GM12865 (cell line): ENCODE data around the gene RPL13.

Experiments
- DNase-seq: peaks from one replicate; pipeline ENCODE4 v3.0.0; 2010; ENCODE audit warnings: low read depth
- H3K4me3 ChIP-seq: 2 replicates; pipeline ENCODE4 v1.5.1; 2011; ENCODE audit warnings: mild to moderate bottlenecking, low read depth, low read length, control low read depth
- TF ChIP-seq, protein P1 (sequence below): IDR thresholded peaks from 2 replicates; pipeline ENCODE4 v1.5.1; 2011; ENCODE audit warnings: low read length, control low read depth, low read depth, inconsistent platforms; ENCODE audit not compliant: insufficient read depth; ENCODE audit errors: missing control alignments

The RPL13 gene

DNA sequence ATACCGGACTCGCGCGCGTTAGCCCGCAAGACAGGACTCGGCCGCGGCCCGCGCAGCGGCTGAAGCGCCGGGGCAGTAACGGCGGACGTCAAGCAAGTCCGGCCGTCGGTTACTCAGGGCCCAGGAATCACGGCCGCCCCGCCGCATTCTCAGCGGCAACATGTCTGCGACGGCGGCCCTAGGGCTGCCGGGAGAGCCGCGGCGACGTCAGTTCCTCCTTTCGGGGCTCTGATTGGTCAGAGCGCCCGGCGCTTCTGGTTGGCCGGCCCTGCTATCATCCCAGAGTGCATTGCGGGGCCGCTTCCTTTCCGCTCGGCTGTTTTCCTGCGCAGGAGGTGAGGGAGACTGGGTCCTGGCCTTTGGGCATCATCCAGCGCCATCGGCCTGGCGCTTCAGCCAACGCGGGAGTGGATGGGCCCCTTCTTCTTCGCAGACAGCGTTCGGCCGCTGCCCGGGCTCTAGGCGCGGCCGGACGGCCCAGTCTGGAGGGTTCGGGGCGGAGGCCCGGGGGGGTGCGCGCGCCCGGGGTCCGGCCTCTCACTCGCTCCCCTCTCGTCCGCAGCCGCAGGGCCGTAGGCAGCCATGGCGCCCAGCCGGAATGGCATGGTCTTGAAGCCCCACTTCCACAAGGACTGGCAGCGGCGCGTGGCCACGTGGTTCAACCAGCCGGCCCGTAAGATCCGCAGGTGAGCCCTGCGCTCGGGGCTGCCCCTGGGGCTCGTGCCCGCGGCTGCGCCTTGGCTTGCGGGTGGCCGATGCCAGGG, at the start of gene RPL13:
Gene RPL13 (plus strand): TSS at position 305 of the 764 bp plus-strand sequence. CDS start 278 bp downstream, at position 583.
- peak within 1 kb of the TSS; percentile 94 for H3K4me3 ChIP-seq
- DNase-seq = peak; percentile 97
- TF ChIP-seq, protein P1, sequence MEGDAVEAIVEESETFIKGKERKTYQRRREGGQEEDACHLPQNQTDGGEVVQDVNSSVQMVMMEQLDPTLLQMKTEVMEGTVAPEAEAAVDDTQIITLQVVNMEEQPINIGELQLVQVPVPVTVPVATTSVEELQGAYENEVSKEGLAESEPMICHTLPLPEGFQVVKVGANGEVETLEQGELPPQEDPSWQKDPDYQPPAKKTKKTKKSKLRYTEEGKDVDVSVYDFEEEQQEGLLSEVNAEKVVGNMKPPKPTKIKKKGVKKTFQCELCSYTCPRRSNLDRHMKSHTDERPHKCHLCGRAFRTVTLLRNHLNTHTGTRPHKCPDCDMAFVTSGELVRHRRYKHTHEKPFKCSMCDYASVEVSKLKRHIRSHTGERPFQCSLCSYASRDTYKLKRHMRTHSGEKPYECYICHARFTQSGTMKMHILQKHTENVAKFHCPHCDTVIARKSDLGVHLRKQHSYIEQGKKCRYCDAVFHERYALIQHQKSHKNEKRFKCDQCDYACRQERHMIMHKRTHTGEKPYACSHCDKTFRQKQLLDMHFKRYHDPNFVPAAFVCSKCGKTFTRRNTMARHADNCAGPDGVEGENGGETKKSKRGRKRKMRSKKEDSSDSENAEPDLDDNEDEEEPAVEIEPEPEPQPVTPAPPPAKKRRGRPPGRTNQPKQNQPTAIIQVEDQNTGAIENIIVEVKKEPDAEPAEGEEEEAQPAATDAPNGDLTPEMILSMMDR = no peak

DNA sequence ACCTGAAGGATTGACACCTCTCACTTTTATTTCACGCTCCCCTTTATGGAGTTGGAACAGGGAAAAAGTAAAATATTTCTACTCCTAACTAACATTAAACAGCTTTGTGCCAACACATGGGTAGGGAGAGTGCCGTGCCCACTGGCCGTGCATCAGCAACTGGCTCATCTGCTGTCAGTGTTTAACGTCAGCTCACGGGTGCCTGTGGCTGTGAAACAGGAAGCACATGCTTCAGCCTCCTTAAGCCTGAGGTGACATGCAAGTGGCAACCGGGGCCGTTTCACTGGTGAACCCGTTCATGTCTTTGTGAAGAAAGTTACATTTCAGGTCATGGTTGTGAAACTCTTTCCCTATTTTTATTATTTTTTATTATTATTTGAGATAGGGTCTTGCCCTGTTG, 49.1 kb upstream of the RPL13 start:
- H3K4me3 ChIP-seq = no peak overlapping the region
- DNase-seq = no peak
- TF ChIP-seq, protein P1 = no peak

DNA sequence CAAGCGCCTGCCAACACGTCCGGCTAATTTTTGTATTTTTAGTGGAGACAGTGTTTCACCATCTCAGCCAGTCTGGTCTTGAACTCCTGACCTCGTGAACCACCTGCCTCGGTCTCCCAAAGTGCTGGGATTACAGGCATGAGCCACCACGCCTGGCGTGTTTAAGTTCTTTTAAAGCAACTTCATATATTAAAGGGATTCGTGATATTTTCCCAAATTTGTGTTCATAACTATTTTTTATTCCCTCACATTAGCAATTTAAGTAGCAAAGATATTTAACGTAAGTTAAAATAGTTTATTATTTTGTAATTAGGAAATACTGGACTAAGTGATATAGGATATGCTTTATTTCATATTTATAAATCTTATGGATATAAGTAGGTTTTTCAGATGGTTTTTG, 48.0 kb upstream of the RPL13 start:
- H3K4me3 ChIP-seq = no peak overlapping the region
- DNase-seq = no peak
- TF ChIP-seq, protein P1 = no peak

DNA sequence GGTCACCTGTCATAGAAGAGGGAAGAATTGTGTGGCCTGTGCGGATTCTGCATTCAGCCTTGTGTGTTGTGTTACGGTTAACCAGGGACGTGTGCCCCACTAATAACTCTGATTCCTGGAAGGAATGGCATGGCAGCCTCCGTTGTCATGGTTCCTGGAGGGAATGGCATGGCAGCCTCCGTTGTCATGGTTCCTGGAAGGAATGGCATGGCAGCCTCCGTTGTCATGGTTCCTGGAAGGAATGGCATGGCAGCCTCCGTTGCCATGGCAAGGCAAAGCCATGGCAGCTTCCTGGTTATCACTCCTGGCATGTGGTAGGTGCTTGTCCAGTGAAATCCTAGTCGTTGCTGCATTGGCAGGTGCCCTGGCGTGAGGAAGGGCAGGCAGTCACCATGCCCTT, 43.4 kb upstream of the RPL13 start:
- TF ChIP-seq, protein P1 = no peak
- DNase-seq = no peak
- H3K4me3 ChIP-seq = no peak overlapping the region

DNA sequence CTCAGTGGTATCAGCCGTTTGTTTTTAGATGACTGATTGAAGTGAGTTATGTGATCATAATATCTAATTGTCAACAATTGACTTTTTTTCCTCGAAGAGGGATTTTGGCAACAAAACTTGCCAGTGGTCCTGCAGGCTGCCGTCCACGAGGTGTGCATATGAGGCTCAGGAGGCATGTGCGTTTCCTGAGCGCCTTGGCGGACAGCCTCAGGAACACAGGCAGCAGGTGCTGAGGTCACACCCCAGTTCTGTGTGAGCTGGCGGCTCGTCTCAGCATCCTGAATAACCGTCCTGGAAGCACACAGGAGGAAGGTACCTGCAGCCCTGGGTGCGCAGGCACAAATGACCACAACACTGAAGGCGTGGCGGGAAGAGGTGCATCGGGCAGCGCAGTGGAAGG, 40.6 kb upstream of the RPL13 start:
- DNase-seq = no peak
- no peak overlapping the region for H3K4me3 ChIP-seq
- TF ChIP-seq, protein P1 = no peak

DNA sequence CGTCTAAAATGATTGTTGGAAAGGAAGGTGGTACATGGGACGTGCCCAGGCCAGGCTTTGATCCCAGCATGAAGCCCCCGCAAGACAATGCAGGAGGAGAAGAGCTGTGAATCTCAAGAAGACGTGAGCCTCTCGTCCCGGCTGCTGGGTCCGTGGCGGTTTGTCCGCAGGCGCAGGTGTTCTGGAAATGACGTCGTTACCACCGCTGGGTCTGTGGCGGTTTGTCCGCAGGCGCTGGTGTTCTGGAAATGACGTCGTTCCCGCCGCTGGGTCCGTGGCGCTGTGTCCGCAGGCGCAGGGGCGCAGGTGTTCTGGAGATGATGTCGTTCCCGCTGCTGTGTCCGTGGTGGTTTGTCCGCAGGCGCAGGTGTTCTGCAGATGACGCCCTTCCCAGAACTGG, 38.2 kb upstream of the RPL13 start:
- TF ChIP-seq, protein P1 = no peak
- no peak for DNase-seq
- no peak overlapping the region for H3K4me3 ChIP-seq
